GM21723 (cell line): Measurements from ENCODE around the gene MARCHF2.
"Not testable (repeated sequence)": the region's sequence is repeated elsewhere in the genome, so short reads cannot be mapped to it uniquely, and the experiment has no call there.

Experiments used
- ATAC-seq: cut with Tn5 transposase; IDR thresholded peaks from one replicate; pipeline ENCODE4 v1.9.1; 2021; ENCODE audit warnings: mild to moderate bottlenecking, moderate library complexity; ENCODE audit not compliant: unreplicated experiment

The MARCHF2 gene, protein sequence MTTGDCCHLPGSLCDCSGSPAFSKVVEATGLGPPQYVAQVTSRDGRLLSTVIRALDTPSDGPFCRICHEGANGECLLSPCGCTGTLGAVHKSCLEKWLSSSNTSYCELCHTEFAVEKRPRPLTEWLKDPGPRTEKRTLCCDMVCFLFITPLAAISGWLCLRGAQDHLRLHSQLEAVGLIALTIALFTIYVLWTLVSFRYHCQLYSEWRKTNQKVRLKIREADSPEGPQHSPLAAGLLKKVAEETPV

DNA sequence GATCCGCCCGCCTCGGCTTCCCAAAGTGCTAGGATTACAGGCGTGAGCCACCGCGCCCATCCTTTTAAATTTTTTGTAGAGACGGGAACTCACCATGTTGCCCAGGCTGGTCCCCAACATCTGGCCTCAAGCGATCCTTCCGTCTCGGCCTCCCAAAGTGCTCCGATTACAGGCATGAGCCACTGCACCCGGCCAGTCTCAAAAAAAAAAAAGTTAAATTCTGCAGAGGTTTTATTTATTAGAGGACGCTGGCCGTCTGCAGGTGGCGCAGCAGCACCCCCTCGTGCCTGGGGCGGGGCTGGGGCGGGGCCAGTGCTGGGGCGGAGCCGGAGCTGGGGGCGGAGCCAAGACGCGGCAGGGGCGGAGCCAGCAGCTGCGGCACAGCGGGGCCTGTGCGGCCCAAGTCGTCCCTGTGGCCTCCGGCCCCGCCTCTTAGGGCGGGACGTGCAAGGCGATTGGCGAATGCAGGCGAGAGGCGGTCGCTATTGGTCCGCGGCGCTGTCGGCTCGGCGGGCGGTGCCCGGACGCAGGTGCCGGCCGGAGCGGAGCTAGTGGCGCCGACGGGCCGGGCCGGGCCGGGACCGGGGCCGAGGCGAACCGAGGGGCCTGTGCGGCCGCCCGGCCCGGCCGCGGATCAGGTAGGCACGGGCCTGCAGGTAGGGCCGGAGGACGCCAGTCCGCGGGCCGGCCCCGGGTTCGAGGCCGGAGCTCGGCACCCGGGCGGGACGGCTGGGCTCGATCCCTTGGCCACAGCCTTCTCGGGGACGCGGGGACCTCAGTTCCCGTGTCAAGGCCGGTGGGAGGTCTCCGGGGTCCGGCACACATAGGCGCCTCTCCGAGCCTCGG is at the start of gene MARCHF2:
Gene MARCHF2 (plus strand): TSS at position 523 of the 846 bp plus-strand sequence. CDS start 8,536 bp downstream, outside the sequence.
- ATAC-seq, result peak; percentile 98

DNA sequence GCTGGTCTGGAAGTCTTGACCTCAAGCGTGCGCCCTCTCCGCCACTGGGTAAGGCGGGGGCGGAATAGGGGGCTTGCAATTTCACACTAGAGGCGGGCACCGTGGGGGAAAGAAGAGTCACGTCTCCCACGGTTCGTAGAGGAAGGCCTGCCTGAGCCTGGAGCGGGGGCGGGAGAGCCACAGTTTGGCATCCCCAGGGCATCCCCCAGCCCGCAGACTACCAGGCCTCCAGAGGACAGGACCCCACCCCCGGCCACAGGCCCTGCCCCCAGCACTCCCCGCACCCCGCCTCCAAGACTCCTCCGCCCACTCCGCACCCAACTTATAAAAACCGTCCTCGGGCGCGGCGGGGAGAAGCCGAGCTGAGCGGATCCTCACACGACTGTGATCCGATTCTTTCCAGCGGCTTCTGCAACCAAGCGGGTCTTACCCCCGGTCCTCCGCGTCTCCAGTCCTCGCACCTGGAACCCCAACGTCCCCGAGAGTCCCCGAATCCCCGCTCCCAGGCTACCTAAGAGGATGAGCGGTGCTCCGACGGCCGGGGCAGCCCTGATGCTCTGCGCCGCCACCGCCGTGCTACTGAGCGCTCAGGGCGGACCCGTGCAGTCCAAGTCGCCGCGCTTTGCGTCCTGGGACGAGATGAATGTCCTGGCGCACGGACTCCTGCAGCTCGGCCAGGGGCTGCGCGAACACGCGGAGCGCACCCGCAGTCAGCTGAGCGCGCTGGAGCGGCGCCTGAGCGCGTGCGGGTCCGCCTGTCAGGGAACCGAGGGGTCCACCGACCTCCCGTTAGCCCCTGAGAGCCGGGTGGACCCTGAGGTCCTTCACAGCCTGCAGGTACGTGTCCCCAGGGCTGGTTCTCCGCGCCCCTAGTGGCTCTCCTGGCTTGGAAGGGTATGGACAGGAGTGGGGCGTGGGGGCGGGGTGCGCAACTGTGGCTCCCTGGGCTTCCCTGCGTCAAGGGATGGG is 49.0 kb upstream of the MARCHF2 start, which contains the start of gene ANGPTL4:
Gene ANGPTL4 (plus strand): TSS at position 353 of the 969 bp plus-strand sequence. CDS start 167 bp downstream, at position 520.
- no peak for ATAC-seq

DNA sequence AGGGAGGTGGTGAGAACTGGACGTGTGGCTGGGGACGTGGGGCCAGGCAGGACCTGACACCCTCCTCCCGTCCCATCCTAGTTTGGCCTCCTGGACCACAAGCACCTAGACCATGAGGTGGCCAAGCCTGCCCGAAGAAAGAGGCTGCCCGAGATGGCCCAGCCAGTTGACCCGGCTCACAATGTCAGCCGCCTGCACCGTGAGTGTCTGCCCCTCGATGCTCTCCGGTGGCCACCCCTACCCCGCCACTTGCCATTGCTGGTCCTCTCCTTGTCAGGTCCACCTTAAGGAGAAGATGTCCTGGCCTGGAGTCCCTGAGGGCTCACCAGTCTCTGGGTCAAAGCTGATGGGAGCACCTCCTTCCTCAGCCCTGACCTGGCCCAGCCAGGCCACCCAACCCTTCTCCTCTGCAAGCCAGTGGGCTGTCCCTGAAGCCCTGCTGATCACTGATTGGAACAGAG is 47.0 kb upstream of the MARCHF2 start:
- ATAC-seq, result no peak

DNA sequence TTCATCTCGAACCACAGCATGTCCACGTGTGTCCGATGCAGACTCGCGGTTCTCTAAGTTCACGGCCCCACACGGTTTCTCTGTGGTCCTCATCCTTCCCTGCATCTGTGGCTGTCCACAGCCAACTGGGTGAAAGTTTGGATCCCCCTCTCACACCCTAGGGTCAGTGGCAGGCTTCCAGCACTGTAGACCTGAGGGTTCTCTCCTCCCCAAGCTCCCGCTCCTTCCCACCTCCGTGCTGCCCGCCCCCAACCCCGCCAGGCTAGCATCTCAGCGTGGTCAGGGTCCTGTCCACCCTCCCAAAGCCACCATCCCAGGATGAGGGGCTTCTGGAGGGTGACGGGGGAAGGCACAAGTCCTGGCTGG is 46.2 kb upstream of the MARCHF2 start:
- no peak for ATAC-seq

DNA sequence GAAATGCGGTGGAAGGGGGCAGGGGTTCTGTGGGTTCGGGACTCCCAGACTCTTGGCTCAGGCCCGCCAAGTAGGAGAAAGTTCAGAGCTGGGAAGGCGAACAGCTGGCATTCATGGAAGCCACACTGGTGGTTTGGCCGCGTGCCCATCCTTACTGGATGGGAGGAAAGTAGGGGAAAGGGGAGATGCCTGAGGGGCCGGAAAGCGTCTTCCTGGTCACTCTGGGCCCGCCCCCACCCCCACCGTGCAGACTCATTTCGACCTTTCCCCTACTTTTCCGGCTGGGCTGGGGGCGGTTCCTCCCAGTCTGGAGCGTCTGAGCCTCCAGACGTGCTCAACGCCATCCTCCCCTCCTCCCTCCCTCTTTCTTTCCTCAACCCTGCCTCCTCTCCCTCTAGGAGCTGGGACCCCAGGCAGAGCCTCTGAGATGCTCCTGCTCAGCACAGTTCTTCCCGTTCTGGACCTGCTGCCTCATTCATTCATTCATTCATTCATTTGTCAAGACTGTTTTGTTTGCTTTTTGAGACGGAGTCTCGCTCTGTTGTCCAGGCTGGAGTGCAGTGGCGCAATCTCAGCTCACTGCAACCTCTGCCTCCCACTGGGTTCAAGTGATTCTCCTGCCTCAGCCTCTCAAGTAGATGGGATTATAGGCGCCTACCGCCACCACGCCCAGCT is 45.6 kb upstream of the MARCHF2 start:
- ATAC-seq, result no peak

DNA sequence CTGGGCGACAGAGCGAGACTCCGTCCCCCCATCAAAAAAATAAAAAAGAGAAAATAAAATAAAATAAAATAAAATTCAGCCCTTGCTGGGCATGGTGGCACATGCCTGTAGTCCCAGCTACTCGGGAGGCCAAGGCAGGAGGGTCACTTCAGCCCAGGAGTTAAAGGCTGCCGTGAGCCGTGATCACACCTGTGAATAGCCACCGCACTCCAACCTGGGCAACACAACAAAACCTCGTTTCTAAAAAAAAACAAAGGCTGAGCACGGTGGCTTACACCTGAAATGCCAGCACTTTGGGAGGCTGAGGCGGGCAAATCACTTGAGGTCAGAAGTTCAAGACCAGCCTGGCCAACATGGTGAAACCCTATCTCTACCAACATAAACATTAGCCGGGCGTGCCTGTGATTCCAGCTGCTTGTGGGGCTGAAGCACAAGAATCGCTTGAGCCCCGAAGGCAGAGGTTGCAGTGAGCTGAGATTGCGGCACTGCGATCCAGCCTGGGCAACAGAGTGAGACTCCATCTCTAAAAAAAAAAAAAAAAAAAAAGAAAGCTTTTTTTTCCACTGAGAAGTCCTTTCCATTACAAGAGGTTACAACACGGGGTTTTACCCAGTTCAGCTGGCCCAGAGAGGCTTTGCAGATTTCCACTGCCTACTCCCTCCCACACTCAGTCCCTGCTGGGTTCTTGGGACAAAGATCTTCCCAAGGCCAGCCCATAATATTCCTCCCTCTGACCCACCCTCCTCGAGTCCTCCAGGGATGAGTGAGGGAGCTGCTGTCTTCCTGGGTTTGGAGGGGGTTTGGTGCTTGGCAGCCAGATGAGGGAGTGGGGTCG is 42.7 kb upstream of the MARCHF2 start:
- no peak for ATAC-seq

DNA sequence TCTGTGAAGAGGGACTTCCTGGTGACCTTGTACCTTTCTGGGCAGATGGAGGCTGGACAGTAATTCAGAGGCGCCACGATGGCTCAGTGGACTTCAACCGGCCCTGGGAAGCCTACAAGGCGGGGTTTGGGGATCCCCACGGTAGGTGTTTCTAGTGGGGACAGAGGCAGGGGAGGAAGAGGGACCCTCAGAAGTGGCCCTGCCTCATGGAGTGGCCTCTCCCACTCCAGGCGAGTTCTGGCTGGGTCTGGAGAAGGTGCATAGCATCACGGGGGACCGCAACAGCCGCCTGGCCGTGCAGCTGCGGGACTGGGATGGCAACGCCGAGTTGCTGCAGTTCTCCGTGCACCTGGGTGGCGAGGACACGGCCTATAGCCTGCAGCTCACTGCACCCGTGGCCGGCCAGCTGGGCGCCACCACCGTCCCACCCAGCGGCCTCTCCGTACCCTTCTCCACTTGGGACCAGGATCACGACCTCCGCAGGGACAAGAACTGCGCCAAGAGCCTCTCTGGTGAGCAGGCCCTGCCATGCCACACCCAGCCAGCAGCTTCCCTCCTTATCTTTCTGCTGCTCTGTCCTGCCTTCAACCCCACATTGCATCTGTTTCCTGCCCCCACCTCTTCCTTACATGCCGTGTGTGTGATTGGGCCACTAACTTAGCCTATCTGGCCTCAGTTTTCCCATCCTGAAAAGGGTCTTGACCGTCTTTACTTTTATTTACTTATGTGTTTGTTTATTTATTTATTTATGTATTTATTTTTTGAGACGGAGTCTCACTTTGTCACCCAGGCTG is 41.9 kb upstream of the MARCHF2 start:
- no peak for ATAC-seq

DNA sequence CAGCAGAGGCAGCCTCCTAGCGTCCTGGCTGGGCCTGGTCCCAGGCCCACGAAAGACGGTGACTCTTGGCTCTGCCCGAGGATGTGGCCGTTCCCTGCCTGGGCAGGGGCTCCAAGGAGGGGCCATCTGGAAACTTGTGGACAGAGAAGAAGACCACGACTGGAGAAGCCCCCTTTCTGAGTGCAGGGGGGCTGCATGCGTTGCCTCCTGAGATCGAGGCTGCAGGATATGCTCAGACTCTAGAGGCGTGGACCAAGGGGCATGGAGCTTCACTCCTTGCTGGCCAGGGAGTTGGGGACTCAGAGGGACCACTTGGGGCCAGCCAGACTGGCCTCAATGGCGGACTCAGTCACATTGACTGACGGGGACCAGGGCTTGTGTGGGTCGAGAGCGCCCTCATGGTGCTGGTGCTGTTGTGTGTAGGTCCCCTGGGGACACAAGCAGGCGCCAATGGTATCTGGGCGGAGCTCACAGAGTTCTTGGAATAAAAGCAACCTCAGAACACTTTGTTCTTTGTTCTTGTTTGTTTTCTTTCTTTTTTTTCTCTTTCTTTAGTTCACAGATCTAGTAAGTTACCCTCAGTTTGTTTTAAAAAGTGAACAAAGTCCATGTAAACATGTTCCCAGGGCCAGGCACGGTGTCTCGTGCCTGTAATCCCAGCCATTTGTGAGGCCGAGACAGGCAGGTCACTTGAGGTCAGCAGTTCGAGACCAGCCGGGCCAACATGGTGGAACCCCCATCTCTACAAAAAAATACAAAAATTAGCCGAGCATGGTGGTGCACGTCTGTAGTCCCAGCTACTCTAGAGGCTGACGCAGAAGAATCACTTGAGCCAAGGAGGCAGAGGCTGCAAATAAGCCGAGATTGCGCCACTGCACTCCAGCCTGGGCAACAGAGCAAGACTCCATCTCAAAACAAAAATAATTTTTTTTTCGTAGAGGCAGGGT is 39.0 kb upstream of the MARCHF2 start:
- ATAC-seq, result no peak

DNA sequence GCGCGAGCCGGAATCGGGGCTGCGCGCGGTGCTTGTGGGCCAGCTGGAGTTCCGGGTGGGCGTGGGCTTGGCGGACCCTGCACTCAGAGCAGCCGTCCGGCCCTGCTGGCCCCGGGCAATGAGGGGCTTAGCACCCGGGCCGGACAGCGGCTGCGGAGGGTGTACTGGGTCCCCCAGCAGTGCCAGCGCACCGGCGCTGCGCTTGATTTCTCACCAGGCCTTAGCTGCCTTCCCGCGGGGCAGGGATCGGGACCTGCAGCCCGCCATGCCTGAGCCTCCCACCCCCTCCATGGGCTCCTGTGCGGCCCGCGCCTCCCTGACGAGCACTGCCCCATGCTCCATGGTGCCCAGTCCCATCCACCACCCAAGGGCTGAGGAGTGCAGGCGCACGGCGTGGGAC is 37.3 kb upstream of the MARCHF2 start:
- not testable (repeated sequence) for ATAC-seq

DNA sequence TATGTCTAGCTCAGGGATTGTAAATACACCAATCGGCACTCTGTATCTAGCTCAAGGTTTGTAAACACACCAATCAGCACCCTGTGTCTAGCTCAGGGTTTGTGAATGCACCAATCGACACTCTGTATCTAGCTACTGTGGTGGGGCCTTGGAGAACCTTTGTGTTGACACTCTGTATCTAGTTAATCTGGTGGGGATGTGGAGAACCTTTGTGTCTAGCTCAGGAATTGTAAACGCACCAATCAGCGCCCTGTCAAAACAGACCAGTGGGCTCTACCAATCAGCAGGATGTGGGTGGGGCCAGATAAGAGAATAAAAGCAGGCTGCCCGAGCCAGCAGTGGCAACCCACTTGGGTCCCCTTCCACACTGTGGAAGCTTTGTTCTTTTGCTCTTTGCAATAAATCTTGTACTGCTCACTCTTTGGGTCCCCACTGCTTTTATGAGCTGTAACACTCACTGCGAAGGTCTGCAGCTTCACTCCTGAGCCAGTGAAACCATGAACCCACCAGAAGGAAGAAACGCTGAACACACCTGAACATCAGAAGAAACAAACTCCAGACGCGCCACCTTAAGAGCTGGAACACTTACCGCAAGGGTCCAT is 36.6 kb upstream of the MARCHF2 start:
- not testable (repeated sequence) for ATAC-seq

DNA sequence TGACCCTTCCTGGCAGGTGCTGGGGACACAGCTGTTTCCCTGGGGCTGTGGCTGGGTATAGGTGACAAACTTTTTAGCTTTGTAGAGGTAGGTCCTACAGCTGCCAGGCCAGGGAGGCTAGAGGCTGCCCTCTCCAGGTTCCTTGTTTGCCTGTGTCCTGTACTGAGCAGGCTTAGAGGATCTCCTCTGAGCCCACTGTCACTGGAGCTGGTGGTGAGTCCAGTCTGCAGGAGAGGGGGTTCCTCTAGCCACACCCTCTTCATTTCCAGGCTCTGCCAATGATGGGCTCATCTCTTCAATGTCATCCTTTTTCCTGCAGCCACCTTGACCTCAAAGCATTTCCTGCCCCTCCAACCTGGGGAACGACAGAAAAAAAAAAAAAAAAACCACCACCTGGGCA is 35.5 kb upstream of the MARCHF2 start:
- no peak for ATAC-seq

DNA sequence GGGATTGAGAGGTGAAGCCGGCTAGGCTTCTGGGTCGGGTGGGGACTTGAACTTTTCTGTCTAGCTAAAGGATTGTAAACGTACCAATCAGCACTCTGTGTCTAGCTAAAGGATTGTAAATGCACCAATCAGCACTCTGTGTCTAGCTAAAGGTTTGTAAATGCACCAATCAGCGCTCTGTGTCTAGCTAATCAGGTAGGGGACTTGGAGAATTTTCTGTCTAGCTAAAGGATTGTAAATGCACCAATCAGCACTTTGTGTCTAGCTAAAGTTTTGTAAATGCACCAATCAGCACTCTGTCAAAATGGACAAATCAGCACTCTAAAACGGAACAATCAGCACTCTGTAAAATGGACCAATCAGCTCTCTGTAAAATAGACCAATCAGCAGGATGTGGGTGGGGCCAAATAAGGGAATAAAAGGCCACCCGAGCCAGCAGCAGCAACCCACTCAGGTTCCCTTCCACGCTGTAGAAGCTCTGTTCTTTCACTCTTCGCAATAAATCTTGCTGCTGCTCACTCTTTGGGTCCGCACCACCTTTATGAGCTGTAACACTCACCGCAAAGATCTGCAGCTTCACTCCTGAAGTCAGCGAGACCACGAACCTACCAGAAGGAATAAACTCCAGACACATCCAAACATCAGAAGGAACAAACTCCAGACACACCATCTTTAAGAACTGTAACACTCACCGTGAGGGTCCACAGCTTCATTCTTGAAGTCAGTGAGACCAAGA is 33.8 kb upstream of the MARCHF2 start:
- ATAC-seq, result not testable (repeated sequence)

DNA sequence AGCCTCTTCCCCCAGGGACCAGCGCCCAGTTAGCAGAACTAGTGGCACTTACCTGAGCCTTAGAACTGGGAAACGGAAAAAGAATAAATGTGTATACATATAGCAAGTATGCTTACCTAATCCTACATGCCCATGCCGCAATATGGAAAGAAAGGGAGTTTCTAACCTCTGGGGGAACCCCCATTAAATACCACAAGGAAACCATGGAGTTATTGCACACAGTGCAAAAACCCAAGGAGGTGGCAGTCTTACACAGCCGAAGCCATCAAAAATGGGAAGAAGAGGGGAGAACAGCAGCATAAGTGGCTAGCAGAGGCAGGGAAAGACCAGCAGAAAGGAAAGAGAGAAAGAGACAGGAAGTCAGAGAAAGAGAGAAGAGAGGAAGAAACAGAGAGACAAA is 28.5 kb upstream of the MARCHF2 start:
- ATAC-seq, result not testable (repeated sequence)

DNA sequence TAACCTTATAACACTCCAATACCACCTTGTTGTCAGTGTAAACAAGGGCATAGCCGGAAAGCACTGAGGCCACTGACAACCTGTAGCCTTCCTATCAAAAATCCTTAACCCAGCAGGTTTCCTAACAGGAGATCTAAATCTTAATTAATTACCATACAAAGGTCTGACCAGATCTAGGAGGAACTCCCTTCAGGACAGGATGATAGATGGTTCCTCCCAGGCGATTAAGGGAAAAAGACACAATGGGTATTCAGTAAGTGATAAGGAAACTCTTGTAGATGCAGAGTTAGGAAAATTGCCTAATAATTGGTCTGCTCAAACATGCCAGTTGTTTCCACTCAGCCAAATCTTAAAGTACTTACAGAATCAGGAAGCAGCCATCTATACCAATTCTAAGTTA is 28.0 kb upstream of the MARCHF2 start:
- ATAC-seq, result not testable (repeated sequence)

DNA sequence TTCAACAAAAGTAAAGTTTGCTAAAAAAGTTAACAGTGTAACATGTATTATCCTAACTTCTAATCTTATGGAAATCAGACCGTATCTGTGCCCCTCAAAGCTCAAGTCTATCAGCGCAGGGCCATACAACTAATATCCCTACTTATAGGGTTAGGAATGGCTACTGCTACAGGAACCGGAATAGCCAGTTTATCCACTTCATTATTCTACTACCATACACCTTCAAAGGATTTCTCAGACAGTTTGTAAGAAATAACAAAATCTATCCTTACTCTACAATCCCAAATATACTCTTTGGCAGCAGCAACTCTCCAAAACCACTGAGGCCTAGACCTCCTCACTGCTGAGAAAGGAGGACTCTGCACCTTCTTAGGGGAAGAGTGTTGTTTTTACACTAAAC is 27.5 kb upstream of the MARCHF2 start:
- not testable (repeated sequence) for ATAC-seq

DNA sequence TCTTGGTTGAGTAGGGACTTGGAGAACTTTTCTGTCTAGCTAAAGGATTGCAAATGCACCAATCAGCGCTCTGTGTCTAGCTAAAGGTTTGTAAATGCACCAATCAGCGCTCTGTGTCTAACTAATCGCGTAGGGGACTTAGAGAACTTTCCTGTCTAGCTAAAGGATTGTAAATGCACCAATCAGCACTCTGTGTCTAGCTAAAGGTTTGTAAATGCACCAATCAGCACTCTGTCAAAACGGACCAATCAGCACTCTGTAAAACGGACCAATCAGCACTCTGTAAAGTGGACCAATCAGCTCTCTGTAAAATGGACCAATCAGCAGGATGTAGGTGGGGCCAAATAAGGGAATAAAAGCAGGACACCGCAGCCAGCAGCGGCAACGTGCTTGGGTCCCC is 26.7 kb upstream of the MARCHF2 start:
- not testable (repeated sequence) for ATAC-seq
